Ammon's horn (tissue), 1 donor: ENCODE results near the gene ST8SIA4.

Experiments used
- DNase-seq: peaks from one replicate; pipeline ENCODE4 v3.0.0-alpha.2; 2016; ENCODE audit warnings: low spot score

The ST8SIA4 gene

DNA sequence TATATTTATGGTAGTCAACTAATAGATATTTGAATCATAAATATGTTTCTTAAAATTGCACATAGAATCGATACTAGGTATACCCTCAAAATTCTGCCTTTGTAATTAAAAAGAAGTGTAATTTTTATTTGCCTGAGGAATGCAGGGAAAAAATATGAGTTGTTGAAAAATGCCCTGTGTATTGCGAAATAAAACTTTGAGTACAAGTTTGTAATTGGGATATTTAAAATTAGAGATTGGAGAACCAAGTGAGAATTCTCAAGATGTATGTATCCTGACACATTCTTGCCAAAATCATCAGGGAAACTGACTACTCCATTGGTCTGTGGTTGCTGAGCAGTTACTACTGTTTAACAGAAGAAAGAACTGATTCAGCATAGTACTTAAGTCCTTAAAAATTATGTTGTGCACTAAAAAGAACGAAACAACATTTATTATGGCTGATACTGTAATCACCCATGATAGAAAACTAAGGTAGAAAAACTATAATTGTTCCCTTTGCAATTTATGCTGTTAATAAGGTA is 36.0 kb downstream of the ST8SIA4 start:
- DNase-seq = no peak

DNA sequence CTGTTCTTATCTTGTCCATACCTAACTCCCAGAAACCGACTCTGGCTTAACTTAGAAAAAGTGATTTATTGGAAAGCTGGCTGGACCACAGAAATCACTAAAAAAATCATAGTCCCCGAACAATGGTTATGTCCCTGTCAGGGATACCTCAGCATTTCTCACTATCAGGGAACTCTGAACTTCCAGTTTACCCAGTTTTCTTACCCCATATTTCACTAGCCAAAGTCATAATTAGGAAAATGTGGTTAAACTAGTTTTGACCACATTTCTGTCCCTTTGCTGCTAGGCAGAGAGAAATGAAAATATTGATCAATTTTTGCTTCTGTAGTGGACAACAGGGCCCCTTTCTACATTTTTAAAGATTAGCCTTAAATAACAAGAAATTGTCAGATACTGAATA is 38.2 kb downstream of the ST8SIA4 start:
- no peak for DNase-seq

- no peak for DNase-seq
Observed at GRCh38 chr5:100863739-100864138, 39.3 kb downstream of the ST8SIA4 start.

DNA sequence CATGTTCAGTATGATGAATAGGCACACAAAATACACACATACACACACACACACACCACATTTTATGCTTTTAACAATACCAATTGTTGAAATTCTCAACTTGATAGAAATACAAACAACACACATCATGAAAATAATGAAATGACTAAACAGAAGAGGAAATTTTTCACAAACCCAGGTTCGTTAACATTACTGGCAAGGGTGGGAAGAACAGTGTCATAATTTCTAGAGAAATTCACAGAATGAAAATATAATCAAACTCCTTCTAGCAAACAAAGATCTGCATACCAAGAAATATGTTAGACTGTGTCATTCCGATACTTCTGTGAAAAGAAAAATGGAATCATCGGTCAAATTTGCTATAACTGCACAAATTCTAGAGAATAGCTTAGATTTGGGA is 41.9 kb downstream of the ST8SIA4 start:
- DNase-seq = no peak

DNA sequence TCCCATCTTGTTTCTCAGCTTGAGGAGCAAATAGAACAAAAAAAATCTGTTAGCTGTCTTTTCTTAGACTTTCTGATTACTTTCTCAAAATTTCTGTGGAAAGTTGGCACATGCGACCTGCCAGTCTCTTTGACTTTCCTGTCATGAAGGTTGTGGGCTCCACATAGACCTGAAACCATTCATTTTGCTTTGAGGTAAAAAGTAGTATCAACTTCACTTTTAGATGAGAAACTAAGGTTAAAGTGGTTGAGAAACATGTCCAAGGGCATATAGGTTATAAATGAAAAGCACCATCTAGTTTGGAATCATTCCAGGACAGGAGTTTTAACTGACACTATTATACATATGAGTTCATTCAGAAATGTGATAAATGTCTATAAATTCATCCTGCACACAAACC is 42.7 kb downstream of the ST8SIA4 start:
- no peak for DNase-seq

GRCh38 chr5:100858987-100859545 is 44.0 kb downstream of the ST8SIA4 start:
- DNase-seq = no peak

DNA sequence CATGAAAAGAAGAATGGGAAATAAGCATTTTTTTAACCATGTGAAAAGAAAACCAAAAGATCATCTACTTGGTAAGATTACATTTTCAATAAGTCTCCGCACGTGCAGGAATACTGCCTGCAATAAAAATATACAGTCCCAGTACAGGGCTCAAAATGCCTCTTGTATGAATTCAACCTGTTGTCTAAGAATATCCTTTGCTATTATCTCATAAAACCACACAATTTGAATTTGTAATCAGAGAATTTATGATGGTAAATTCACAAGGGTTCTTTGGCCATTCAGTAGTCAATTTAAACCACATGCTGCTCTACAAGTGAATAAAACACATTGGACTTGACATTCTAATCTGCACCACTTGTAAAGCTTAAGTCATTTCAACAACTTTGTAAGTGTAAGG is 46.6 kb downstream of the ST8SIA4 start:
- DNase-seq = no peak

DNA sequence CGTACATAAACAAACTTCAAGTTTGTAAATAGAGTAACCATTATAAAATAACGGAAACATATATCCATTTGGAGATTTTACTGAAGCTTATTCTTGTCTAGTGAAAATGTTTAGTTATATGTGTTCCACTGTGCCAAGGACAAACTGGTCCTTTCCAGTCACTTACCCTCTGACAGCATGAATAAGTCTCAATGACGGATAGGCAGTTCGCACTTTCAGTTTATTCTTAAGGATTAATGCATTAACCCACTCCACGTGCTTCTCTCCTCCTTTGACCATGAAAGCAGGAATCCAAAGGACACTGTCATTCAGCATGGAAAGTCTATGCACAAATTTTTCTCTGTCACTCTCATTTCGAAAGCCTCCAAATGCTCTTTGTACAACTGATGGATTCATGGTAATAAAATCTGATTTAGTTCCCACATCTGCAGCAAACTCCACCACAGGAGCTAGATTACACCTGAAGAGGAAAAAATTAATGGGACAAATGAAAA is 47.1 kb downstream of the ST8SIA4 start:
- DNase-seq = no peak

GRCh38 chr5:100855295-100855694 is 47.8 kb downstream of the ST8SIA4 start:
- no peak for DNase-seq

DNA sequence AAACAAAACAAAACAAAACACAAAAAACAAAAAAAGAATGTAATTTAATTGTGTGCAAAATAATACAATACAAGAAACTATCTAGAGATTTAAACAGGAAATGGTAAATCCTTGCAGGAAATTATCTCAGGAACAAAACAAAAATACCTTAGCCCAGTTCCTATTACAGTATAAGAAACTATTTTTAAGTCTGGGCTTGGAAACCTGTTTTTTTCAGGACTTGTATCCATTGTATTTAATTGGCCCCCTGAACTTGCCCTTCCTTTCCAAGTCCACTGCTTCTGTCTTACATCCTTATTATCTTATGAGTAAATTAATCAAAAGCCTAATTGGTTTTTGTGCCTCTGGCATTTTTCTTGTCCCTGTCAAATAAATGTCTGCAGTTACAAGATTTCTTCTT is 48.5 kb downstream of the ST8SIA4 start:
- DNase-seq = no peak

- no peak for DNase-seq
Observed at GRCh38 chr5:100853582-100853981, 49.5 kb downstream of the ST8SIA4 start.

DNA sequence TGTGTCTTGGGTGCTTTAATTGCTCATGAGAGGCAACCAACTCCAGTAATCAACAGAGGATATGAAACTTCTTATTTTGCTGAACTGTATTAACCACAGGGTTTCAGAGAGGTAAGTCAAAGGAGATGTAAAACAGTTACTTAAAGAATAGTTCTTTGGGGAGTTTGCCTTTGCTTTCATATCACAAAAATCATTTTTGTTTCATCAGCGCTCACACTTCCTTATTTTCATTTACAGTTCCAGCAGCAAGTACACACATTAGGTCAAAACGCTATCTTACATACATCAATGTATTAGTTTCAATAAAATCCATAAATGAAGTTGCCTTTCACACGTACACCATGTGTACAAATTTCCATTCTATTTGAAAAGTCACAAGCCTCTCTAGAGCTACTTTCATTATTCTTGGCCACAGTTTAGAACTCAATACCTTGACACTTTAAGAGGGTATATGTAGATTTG is 50.1 kb downstream of the ST8SIA4 start:
- no peak for DNase-seq

DNA sequence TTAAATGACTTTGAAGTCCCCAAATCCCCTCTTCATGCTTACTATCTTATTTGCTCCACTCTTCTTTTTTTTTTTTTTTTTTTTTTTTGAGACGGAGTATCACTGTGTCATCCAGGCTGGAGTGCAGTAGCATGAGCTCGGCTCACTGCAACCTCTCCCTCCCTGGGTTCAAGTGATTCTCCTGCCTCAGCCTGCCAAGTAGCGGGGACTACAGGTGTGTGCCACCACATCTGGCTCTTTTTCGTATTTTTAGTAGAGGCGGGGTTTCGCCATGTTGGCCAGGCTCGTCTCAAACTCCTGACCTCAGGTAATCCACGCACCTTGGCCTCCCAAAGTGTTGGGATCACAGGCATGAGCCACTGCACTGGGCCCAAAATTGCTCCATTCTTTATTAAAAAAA is 51.0 kb downstream of the ST8SIA4 start:
- no peak for DNase-seq

DNA sequence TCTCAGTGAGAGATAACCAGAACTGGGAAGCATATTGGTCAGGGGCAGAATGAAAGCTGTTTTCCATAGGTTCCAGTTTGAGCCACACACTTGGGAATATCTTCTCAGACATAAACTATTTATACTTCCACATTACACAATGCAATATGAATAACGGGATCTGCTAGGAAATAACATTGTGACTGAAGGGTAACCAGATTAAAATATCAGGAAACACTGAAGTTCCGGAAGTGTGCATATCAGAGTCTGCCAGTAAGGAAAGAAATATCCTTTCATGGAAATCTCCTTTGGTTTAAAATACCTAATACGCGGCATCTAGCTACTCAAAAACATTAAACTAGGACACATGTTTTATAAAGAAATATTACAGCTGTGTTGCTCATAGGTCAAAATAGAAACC is 56.3 kb downstream of the ST8SIA4 start:
- no peak for DNase-seq

DNA sequence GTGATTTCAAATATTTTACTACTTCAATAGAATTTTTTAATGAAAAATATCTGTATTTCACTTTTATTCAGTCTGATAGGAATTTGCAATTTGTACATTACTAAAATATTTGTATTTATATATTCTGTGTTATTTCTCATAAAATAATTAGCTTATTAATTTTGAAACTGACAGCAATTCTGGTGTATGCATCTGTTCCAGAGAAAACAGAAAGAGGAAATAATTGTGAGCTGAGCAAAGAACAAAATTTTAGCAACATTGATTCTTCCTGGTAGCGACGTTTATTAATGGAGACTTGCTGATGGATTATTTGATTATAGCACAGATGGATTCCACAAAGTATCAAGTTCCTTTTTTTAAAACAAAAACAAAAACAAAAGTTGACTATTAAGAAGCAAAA is 61.0 kb downstream of the ST8SIA4 start:
- no peak for DNase-seq

DNA sequence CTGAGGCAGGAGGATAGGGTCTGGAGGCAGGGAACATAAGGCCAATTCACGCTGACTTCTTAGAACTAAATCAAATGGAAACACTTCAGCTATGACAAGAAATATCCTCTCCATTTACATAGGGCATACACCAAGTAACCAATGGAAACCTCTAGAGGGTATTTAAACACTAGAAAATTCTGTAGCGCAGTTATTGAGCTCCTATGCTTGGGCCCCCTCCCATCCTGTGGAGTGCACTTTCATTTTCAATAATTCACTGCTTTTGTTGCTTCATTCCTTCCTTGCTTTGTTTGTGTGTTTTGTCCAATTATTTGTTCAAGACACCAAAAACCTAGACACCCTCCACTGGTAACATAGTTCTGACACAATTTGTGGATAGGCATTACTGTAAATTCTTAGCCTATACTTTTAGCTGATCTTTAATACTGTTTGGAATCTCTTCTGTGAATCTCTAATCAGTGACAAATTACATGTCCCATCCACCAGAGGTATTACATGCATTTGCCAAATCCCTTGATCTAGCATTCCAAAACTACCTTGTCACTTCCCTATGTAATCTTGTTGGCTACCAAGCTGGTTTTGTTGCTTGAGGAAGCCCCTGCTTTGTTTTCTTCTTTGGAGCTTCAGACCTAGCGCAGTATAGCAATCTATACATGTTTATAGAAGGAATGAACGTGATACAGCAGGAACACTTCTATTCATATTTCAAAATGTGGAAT is 61.6 kb downstream of the ST8SIA4 start:
- DNase-seq = no peak

DNA sequence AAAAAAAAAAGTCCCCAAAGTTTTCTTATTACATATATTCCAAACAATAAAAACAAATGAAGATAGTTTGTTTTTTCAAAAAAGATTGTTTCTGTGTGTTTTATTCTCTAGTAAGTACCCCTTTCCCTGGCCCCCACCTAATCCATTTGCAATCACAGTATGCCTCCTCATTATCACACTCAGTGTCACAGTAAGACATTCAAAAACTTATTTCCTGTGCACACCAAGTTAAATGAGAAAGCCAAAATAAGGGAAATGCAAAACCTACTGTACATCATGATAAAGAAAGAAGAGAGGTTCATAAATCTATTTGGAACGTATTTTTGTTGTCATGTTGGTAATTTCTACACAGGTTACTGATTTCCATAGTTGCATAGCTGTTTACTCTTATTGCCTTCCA is 62.3 kb downstream of the ST8SIA4 start:
- no peak for DNase-seq

DNA sequence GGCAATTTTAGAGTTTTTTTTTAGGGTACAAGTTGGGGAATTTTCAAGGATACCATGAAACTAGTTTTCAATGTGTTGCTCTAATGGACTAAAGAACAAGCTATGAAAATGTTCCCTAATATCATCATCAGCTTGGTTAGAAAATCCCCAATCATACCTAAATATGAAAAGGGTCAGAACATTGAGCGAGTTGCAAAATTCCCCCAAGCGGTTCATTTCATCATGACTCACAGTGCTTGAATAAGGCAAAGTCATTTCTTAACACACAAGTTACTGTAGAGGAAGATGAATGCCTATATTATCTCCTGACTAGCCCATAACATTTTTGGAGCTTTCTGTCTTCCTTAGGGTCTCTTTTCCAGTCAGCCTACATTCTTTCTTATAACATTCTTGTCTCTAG is 62.7 kb downstream of the ST8SIA4 start:
- no peak for DNase-seq

- no peak for DNase-seq
Observed at GRCh38 chr5:100838048-100838473, 65.0 kb downstream of the ST8SIA4 start.

DNA sequence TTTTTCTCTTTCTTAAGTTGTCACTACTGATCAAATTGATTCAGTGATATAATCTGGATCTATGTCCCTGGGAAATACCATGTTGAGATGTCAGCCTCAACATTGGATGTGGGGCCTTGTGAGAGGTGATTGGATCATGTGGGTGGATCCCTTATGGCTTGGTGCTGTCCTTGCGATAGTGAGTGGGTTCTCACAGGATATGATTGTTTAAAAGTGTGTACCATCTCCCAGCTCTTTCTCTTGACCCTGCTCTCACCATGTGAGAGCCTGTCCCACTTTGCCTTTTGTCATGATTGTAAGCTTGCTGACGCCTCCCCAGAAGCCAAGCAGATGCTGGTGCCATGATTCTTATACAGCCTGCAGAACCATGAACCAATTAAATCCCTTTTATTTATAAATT is 68.6 kb downstream of the ST8SIA4 start:
- DNase-seq = no peak

DNA sequence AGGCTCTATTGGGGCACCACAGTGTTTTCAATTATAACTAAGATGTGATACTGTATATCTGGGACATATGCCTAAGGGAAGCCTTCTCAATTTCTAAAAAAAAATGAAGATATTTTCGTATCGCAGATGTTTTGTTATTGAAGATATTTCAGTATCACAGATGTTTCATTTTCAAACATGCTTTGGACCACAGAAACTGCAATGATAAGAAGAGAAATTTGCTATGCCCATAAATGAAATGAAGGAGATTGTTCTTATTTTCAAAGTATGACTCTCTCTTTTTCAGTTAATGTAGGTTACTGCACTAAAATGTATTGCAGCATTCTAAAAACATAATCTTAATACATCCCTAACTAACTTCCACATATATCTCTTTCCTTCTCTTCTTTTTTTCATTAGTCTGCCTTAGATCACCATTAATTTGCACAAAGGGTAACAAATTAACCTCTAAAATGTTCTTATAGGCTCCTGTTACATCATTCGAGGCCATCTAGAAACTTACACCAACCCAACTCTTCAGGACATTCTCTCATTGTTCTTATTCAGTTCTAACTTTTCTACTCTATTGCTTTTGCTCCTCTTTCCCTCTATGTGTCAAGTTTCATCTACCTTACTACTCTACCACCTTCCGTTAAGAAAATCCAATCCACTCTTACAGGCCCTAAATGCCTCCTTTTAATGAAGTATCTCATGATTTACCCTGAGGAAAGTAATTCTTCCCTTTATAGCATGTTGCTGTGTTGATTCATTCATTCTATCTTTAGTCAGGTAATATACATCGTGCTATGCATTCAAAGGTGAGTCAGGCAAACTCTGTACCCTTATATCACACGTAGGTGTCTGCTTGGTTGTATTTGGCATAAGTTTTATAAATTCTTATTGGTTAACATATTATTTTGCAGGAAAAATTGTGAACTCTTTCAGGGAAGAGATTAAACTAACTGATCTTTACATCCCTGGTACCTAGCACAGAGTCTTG is 70.5 kb downstream of the ST8SIA4 start:
- DNase-seq = no peak

- no peak for DNase-seq
Observed at GRCh38 chr5:100828898-100829356, 74.2 kb downstream of the ST8SIA4 start.
